ENCODE measurements around the gene FXYD4.

Gene FXYD4

GRCh38 chr10:43375401-43376020, 4.1 kb downstream of the FXYD4 start:
- H3K4me3 ChIP-seq (ENCODE audit: low read length) = no peak overlapping the region
- no peak for TF ChIP-seq ZNF274 (IDR thresholded peaks at IDR 0.05; ENCODE audit: low read depth, low read length)

DNA sequence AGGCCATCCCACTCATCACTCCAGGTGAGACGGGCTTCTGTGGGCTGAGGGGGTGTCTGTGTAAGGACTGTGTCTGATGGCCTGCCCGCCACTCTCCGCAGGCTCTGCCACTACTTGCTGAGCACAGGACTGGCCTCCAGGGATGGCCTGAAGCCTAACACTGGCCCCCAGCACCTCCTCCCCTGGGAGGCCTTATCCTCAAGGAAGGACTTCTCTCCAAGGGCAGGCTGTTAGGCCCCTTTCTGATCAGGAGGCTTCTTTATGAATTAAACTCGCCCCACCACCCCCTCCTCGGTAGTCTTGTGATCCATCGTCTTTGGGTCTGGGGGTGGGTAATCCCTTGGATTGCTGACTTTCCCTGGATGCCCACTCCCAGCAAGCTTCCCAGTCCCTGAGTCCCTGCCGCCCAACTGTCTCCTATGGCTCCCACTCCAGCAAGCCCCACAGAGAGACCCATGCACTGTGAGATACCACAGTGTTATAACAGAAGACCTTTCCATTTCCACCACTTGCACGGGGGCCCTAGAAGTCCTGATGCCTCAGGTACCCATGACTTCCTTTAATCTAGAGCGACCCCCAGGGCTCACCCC, 4.7 kb downstream of the FXYD4 start:
- TF ChIP-seq ZNF274 (IDR thresholded peaks at IDR 0.05; ENCODE audit: low read depth, low read length) = no peak
- H3K4me3 ChIP-seq (ENCODE audit: low read length) = no peak overlapping the region

- TF ChIP-seq ZNF274 (IDR thresholded peaks at IDR 0.05; ENCODE audit: low read depth, low read length) = no peak
- H3K4me3 ChIP-seq (ENCODE audit: low read length) = no peak overlapping the region
Measured at GRCh38 chr10:43376828-43377423, 5.5 kb downstream of the FXYD4 start.

GRCh38 chr10:43377424-43377883, 6.0 kb downstream of the FXYD4 start:
- no peak overlapping the region for H3K4me3 ChIP-seq (ENCODE audit: low read length)
- TF ChIP-seq ZNF274 (IDR thresholded peaks at IDR 0.05; ENCODE audit: low read depth, low read length) = no peak

GRCh38 chr10:43380610-43381222, 9.3 kb downstream of the FXYD4 start:
- TF ChIP-seq ZNF274 (IDR thresholded peaks at IDR 0.05; ENCODE audit: low read depth, low read length) = no peak
- H3K4me3 ChIP-seq (ENCODE audit: low read length) = no peak overlapping the region

- no peak overlapping the region for H3K4me3 ChIP-seq (ENCODE audit: low read length)
- no peak for TF ChIP-seq ZNF274 (IDR thresholded peaks at IDR 0.05; ENCODE audit: low read depth, low read length)
Measured at GRCh38 chr10:43383204-43383971, 12.0 kb downstream of the FXYD4 start.

- H3K4me3 ChIP-seq (ENCODE audit: low read length) = no peak overlapping the region
- no peak for TF ChIP-seq ZNF274 (IDR thresholded peaks at IDR 0.05; ENCODE audit: low read depth, low read length)
Measured at GRCh38 chr10:43384252-43385221, 13.1 kb downstream of the FXYD4 start.

GRCh38 chr10:43385412-43386004, 14.1 kb downstream of the FXYD4 start:
- TF ChIP-seq ZNF274 (IDR thresholded peaks at IDR 0.05; ENCODE audit: low read depth, low read length) = no peak
- H3K4me3 ChIP-seq (ENCODE audit: low read length) = no peak overlapping the region

DNA sequence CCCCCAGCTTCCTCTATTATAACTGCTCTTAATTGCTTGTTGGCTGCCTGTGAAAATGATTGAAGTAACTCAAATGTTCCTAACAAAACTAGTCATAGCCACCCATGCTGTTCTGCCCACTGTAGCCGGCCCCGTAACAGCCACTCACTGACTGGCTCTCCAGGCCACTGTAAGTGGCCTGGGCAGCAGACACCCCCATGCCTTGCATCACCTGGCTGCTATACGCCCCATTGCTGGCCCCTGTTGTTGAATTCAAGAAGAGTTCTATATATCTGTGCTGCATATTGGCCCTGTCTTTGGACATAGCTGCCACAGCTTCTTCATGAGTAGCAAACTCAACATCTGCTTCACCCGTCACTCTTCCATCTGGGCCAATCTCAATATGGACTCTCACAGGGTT, 15.1 kb downstream of the FXYD4 start:
- TF ChIP-seq ZNF274 (IDR thresholded peaks at IDR 0.05; ENCODE audit: low read depth, low read length) = no peak
- no peak overlapping the region for H3K4me3 ChIP-seq (ENCODE audit: low read length)

DNA sequence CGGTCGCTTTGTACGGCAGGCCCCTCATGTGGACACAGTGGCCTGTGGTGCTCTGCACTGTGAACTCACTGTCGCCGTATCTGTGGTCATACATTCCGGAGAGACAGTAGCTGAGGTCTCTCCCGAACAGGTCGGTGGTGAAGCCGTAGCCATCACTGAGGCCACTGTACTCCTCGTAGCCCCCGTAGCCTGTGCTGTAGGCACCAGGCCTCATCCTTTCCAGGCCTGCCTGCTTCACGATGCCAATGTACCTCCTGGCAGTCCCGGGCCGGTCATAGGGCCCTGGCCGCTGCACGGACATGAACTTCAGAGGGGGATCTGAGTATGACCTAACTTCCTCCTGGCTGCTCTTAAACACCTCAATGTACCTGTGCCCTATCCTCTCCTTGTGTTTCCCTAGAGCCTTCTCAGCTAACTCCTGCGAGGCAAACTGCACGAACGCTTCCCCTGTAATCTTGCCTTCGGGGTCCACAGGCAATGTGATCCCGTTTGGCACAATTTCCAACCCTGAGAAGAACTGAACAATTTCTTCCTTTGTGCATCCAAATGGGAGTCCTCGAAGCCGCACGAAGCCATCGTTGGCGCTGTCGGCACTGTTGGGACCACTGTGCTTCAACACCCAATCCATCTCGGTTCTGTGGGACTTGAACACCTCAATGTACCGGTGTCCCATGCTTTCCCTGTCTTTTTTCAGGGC, 15.7 kb downstream of the FXYD4 start:
- H3K4me3 ChIP-seq (ENCODE audit: low read length) = no peak overlapping the region
- TF ChIP-seq ZNF274 (IDR thresholded peaks at IDR 0.05; ENCODE audit: low read depth, low read length) = no peak

- no peak overlapping the region for H3K4me3 ChIP-seq (ENCODE audit: low read length)
- no peak for TF ChIP-seq ZNF274 (IDR thresholded peaks at IDR 0.05; ENCODE audit: low read depth, low read length)
Measured at GRCh38 chr10:43387678-43388032, 16.2 kb downstream of the FXYD4 start.

- TF ChIP-seq ZNF274 (IDR thresholded peaks at IDR 0.05; ENCODE audit: low read depth, low read length) = no peak
- no peak overlapping the region for H3K4me3 ChIP-seq (ENCODE audit: low read length)
Measured at GRCh38 chr10:43389867-43390266, 18.4 kb downstream of the FXYD4 start.
